Brain microvascular endothelial cell (primary cell): Measurements from ENCODE around the gene HTR3C.
"Not testable (repeated sequence)": the region's sequence is repeated elsewhere in the genome, so short reads cannot be mapped to it uniquely, and the experiment has no call there.

Experiments used
- DNase-seq: peaks from one replicate; pipeline ENCODE4 v3.0.0-alpha.2; 2020
- H3K27ac ChIP-seq: fragments of 250-450 bp; sonication (Bioruptor Pico); 2 replicates; pipeline ENCODE4 v1.5.1; 2020; ENCODE audit warnings: mild to moderate bottlenecking, moderate library complexity
- H3K27me3 ChIP-seq: fragments of 250-450 bp; sonication (Bioruptor Pico); replicated peaks from 2 replicates; pipeline ENCODE4 v1.5.1; 2020; ENCODE audit warnings: mild to moderate bottlenecking
- H3K36me3 ChIP-seq: fragments of 250-450 bp; sonication (Bioruptor Pico); replicated peaks from 2 replicates; pipeline ENCODE4 v1.5.1; 2020; ENCODE audit warnings: mild to moderate bottlenecking
- H3K4me3 ChIP-seq: 2 replicates; pipeline ENCODE4 v1.5.1; 2011; ENCODE audit warnings: low read depth, mild to moderate bottlenecking, control low read depth, low read length, moderate library complexity
- CTCF ChIP-seq: IDR thresholded peaks from 2 replicates; pipeline ENCODE4 v1.5.1; 2011; ENCODE audit warnings: low read depth, mild to moderate bottlenecking, moderate library complexity, low read length, control low read depth, inconsistent platforms; ENCODE audit errors: missing control alignments
- in situ Hi-C: cut with HindIII; loops from 2 replicates; pipeline ENCODE4 v1.10.0; 2017; ENCODE audit warnings: low sequenced_read_pairs, low pct_ligation_motif_present

Gene HTR3C

GRCh38 chr3:184016811-184017671, 35.8 kb upstream of the HTR3C start:
- DNase-seq: no peak
- peak; percentile 53 for TF ChIP-seq CTCF
- Histone ChIP-seq H3K4me3 (peak overlapping the region; percentile 100), H3K36me3 (peaks cover 4% of the 10 kb centered on the region), H3K27ac (peak overlapping the region; percentile 61), H3K27me3 (no peaks in the 10 kb centered on the region)
- in situ Hi-C loops: no loop called here

- no peaks in the 10 kb centered on the region for H3K27me3 ChIP-seq
- DNase-seq: peak; percentile 92
- H3K36me3 ChIP-seq: peaks cover 4% of the 10 kb centered on the region
- H3K27ac ChIP-seq: peak within 1 kb of the TSS; percentile 61
- in situ Hi-C loops: no loop called here
- peak within 1 kb of the TSS; percentile 100 for H3K4me3 ChIP-seq
- TF ChIP-seq CTCF: no peak
Observed at GRCh38 chr3:184017672-184018423, 35.0 kb upstream of the HTR3C start, which contains the start of gene ABCC5. ABCC5 (minus strand) TSS chr3:184017884; CDS start chr3:184014392, 3,492 bp downstream.

GRCh38 chr3:184018424-184018973, 34.3 kb upstream of the HTR3C start:
- peak overlapping the region; percentile 61 for H3K27ac ChIP-seq
- DNase-seq: no peak
- peak overlapping the region; percentile 100 for H3K4me3 ChIP-seq
- in situ Hi-C loops: no loop called here
- peaks cover 4% of the 10 kb centered on the region for H3K36me3 ChIP-seq
- no peak for TF ChIP-seq CTCF
- H3K27me3 ChIP-seq: no peaks in the 10 kb centered on the region

GRCh38 chr3:184022323-184022722, 30.5 kb upstream of the HTR3C start:
- DNase-seq: no peak
- Histone ChIP-seq H3K36me3 (no peaks in the 10 kb centered on the region), H3K4me3 (no peak overlapping the region), H3K27me3 (no peaks in the 10 kb centered on the region), H3K27ac (no peak overlapping the region)
- in situ Hi-C loops: no loop called here
- no peak for TF ChIP-seq CTCF

- H3K27me3 ChIP-seq, in situ Hi-C loops, H3K36me3 ChIP-seq, H3K4me3 ChIP-seq, H3K27ac ChIP-seq, DNase-seq: not testable (repeated sequence)
Observed at GRCh38 chr3:184025256-184025655, 27.6 kb upstream of the HTR3C start.

GRCh38 chr3:184028275-184028890, 24.5 kb upstream of the HTR3C start:
- DNase-seq, H3K27me3 ChIP-seq, H3K36me3 ChIP-seq, H3K27ac ChIP-seq, in situ Hi-C loops, H3K4me3 ChIP-seq: not testable (repeated sequence)
